Mesothelial cell of epicardium (in vitro differentiated cells): Measurements from ENCODE around the gene RBM14. TPM values are rescaled to one million over a fixed set of nuclear protein-coding genes. Genes with fewer than 3 reads are reported as not detected.
"Not testable (repeated sequence)": the region's sequence is repeated elsewhere in the genome, so short reads cannot be mapped to it uniquely, and the experiment has no call there.

ENCODE experiments used
- DNase-seq, 2 experiments: peaks; one replicate each; pipeline ENCODE4 v3.0.0; 2021; ENCODE audit warnings: low spot score in 2 of 2; ENCODE audit not compliant: unreplicated experiment in 2 of 2
- H3K27ac Mint-ChIP-seq: 2 replicates; pipeline ENCODE4 v1.8.0; 2021; ENCODE audit warnings: mixed read lengths
- H3K27me3 Mint-ChIP-seq: 2 replicates; pipeline ENCODE4 v1.8.0; 2021; ENCODE audit warnings: low read depth, mixed read lengths
- H3K36me3 Mint-ChIP-seq: 2 replicates; pipeline ENCODE4 v1.8.0; 2021; ENCODE audit warnings: mixed read lengths
- H3K4me1 Mint-ChIP-seq: 2 replicates; pipeline ENCODE4 v1.8.0; 2021; ENCODE audit warnings: mixed read lengths
- H3K4me3 Mint-ChIP-seq: 2 replicates; pipeline ENCODE4 v1.8.0; 2021; ENCODE audit warnings: mild to moderate bottlenecking, moderate library complexity, mixed read lengths
- H3K9me3 Mint-ChIP-seq: 2 replicates; pipeline ENCODE4 v1.8.0; 2021; ENCODE audit warnings: mixed read lengths
- total RNA-seq: library from RNA; stranded (reverse); gene quantifications from 3 replicates; pipeline ENCODE4 v1.2.1, GENCODE V29; 2021
- TF ChIP-seq, protein P1 (sequence below): fragments of 200-600 bp; sonication (generic); IDR thresholded peaks from one replicate; pipeline ENCODE4 v1.5.0; 2021; ENCODE audit warnings: antibody characterized with exemption; ENCODE audit not compliant: unreplicated experiment

RBM14 gene
- total RNA-seq, 1 donor from 2014 or later = 135 TPM

DNA sequence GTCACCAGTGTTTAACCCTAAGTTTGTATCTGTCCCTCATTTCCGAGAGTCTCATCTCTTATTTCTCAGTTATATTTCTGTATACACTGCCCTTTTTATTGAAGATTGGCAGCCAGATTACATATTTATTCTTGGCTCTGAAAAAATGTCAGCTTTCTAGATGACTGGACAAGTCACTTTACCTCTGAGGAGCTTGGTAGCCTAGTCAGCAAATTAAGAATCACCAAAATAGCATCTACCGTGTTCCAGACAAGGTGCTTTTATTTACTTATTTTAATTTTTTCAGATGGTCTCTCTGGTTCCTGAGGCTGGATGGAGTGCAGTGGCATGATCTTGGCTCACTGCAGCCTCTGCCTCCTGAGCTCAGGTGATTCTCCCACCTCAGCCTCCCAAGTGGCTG lies 16.5 kb downstream of the RBM14 start:
- H3K27me3 Mint-ChIP-seq = no peaks in the 10 kb centered on the region
- H3K27ac Mint-ChIP-seq = no peak overlapping the region
- H3K36me3 Mint-ChIP-seq = peaks cover 32% of the 10 kb centered on the region
- DNase-seq = no peak
- H3K4me1 Mint-ChIP-seq = peaks cover 6% of the 10 kb centered on the region
- no peak overlapping the region for H3K4me3 Mint-ChIP-seq
- no peaks in the 10 kb centered on the region for H3K9me3 Mint-ChIP-seq
- TF ChIP-seq, protein P1, sequence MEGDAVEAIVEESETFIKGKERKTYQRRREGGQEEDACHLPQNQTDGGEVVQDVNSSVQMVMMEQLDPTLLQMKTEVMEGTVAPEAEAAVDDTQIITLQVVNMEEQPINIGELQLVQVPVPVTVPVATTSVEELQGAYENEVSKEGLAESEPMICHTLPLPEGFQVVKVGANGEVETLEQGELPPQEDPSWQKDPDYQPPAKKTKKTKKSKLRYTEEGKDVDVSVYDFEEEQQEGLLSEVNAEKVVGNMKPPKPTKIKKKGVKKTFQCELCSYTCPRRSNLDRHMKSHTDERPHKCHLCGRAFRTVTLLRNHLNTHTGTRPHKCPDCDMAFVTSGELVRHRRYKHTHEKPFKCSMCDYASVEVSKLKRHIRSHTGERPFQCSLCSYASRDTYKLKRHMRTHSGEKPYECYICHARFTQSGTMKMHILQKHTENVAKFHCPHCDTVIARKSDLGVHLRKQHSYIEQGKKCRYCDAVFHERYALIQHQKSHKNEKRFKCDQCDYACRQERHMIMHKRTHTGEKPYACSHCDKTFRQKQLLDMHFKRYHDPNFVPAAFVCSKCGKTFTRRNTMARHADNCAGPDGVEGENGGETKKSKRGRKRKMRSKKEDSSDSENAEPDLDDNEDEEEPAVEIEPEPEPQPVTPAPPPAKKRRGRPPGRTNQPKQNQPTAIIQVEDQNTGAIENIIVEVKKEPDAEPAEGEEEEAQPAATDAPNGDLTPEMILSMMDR = no peak

DNA sequence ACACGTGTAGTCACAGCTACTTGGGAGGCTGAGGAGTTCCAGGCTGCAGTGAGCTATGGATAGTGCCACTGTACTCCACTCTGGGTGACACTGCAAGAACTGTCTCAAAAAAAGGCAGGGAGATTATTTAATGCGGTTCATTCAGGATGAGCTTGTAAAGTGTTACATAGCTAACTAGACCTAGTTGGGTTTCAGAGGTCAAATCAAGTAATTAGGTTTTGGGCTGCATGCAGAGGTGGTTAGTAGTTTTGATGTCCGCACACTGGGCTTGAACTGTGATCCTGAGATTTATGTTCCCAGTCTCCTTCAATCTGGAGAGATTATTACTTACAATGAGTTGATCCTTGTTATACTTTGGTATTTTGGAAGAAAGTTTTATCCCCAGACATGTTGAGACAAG lies 20.0 kb downstream of the RBM14 start:
- Mint-ChIP-seq H3K4me1 (peaks cover 30% of the 10 kb centered on the region), H3K9me3 (no peaks in the 10 kb centered on the region), H3K27ac (no peak overlapping the region), H3K27me3 (no peaks in the 10 kb centered on the region), H3K4me3 (no peak overlapping the region), H3K36me3 (peaks cover 26% of the 10 kb centered on the region)
- no peak for DNase-seq
- TF ChIP-seq, protein P1 = no peak

DNA sequence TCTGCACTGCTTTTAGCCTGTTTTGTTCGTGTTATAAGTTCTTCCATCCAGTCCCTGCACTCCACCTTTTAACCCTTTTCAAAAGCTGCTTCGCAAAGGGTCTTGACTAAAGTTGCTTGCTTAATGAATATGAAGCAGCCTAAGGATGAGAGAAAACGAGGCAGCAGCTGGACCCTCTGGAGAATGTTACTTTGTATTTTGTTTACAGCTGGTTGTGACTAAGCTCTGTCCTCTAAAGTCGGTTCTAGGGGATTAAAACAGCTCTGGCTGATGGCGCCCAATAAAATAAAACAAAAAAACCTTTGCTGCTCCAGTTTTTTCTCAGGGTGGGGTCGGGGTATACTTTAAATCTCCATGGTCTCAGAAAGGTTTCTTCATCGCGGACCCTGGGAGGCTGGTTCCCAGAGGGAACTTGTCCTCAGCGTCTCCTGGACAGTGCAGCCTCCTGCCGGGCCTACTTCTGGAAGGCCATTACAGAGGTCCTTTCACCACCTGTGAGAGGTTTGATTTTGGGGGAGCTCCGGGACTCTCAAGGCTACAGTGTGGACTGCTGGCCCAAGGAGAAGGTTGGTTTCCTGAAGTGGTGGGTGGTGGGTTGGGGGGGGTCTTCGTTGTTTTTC lies 21.2 kb downstream of the RBM14 start:
- no peaks in the 10 kb centered on the region for H3K9me3 Mint-ChIP-seq
- peak overlapping the region; percentile 100 for H3K27ac Mint-ChIP-seq
- peak in 1 of 2 experiments; percentile 44 for DNase-seq
- no peaks in the 10 kb centered on the region for H3K27me3 Mint-ChIP-seq
- peaks cover 42% of the 10 kb centered on the region for H3K4me1 Mint-ChIP-seq
- TF ChIP-seq, protein P1 = no peak
- peak overlapping the region; percentile 97 for H3K4me3 Mint-ChIP-seq
- peaks cover 25% of the 10 kb centered on the region for H3K36me3 Mint-ChIP-seq

DNA sequence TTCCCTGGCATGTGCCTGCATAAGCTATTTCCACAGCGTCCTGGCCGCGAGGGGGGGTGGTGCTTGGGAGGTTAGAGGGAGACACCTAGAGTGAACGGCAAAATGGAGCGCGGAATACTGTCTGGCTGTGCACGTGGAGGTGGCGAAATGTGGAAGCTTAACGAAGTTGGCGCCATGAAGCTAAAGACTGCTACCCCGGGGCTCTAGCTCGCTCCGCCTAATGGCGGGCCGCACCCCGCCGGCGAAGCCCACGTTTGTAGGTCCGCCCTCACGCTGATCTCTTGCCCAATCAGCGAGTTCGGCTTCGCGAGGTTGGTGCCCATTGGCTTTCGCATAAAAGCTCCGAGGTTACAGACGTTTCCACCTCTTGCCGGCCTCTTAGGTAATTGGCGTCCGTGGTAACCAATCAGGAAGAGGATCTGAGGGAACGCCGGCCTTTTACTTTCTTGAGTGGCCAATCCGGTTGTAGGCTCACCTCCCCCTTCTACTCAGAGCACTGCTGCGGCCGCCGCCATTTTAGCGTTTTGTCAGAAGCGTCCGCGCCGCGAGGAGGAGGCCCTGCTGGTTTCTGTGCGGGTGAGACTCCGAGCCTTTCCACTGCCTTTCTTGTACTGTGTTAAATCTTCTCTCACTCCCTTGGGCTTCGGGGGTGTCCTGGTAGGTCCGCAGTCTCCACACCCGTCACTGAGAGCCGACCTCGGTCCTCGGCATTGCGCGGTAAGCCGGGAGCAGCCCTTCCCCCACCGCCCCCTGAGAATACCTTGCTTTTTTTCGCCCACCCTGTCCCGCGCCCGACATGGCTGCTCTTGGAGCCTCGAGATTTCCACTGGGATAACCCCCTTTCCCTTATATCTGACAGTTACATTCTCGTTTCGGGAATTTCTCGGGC lies 22.0 kb downstream of the RBM14 start, which contains the start of gene RBM4:
TSS of gene RBM4 (plus strand) at position 527 of the 889 bp plus-strand sequence. CDS start 1,009 bp downstream, outside the sequence.
- no peaks in the 10 kb centered on the region for H3K9me3 Mint-ChIP-seq
- peak within 1 kb of the TSS; percentile 100 for H3K27ac Mint-ChIP-seq
- peak within 1 kb of the TSS; percentile 97 for H3K4me3 Mint-ChIP-seq
- peaks cover 32% of the 10 kb centered on the region for H3K36me3 Mint-ChIP-seq
- TF ChIP-seq, protein P1 = no peak
- peaks cover 50% of the 10 kb centered on the region for H3K4me1 Mint-ChIP-seq
- DNase-seq = peak; percentile 93 to 95
- H3K27me3 Mint-ChIP-seq = no peaks in the 10 kb centered on the region

DNA sequence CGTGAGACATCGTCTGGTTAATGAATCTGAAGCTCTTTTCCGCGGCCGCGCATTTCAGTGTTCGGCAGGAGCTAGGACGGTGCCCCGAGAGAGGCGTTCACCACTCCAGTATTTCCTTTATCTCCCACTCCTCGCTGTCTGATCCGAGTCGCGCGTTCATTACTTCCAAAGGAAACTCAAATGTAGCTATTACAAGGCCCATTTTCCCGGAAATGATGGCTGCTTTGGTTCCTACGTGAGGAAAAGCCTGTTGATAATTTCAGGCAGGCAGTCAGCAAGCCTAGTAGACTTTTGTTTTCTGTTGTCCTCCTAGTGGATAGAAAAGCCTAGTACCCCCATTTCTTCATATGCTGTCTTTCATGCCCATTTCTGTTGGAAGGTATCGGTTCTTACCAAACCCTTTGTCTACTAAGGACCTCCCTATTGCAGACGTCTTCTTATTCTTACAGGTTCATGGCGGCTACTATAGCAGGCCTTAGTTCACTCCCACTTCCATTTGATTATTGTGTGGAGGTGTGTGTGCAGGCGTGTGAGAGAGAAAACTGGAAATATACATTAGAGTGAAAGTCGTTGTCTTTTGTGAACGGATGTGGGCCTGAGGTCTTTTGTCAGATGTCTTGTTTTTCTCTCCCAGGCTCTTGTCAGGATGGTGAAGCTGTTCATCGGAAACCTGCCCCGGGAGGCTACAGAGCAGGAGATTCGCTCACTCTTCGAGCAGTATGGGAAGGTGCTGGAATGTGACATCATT lies 22.8 kb downstream of the RBM14 start:
- peaks cover 58% of the 10 kb centered on the region for H3K4me1 Mint-ChIP-seq
- no peaks in the 10 kb centered on the region for H3K9me3 Mint-ChIP-seq
- TF ChIP-seq, protein P1 = no peak
- H3K36me3 Mint-ChIP-seq = peaks cover 36% of the 10 kb centered on the region
- DNase-seq = no peak
- peak overlapping the region; percentile 97 for H3K4me3 Mint-ChIP-seq
- peak overlapping the region; percentile 100 for H3K27ac Mint-ChIP-seq
- no peaks in the 10 kb centered on the region for H3K27me3 Mint-ChIP-seq

DNA sequence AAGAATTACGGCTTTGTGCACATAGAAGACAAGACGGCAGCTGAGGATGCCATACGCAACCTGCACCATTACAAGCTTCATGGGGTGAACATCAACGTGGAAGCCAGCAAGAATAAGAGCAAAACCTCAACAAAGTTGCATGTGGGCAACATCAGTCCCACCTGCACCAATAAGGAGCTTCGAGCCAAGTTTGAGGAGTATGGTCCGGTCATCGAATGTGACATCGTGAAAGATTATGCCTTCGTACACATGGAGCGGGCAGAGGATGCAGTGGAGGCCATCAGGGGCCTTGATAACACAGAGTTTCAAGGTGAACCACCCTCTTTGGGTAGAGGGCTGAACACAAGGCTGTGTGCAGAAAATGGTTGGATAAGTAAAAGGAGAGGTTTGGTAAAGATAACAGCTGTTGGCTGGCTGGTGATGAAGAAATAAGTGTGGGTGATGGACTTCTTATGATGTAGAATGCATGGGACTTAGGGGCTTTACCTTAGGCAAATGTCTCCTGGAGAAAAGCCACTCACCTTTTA lies 23.4 kb downstream of the RBM14 start:
- H3K27ac Mint-ChIP-seq = peak overlapping the region; percentile 100
- not testable (repeated sequence) for DNase-seq, H3K27me3 Mint-ChIP-seq, H3K9me3 Mint-ChIP-seq
- H3K4me1 Mint-ChIP-seq = peaks cover 64% of the 10 kb centered on the region
- H3K36me3 Mint-ChIP-seq = peaks cover 37% of the 10 kb centered on the region
- peak overlapping the region; percentile 97 for H3K4me3 Mint-ChIP-seq
